OCI-LY3 (cell line): ENCODE results near the gene PMM1.

Experiments used
- CTCF ChIP-seq: fragments of 200-600, 300-600 bp; sonication (generic); IDR thresholded peaks from 2 replicates; pipeline ENCODE4 v1.5.1; 2014; ENCODE audit warnings: antibody characterized with exemption, low read length, low read depth
- EZH2phosphoT487 ChIP-seq: fragments of 200-600 bp; shearing (Covaris generic); IDR thresholded peaks from 2 replicates; pipeline ENCODE4 v1.6.1; 2018; ENCODE audit warnings: antibody characterized with exemption, mixed run types, low read depth

- no peak for TF ChIP-seq CTCF
- TF ChIP-seq EZH2phosphoT487 = no peak
Measured at GRCh38 chr22:41598081-41598480, 8.4 kb upstream of the PMM1 start.
